ENCODE measurements around the gene B4GALNT2.

DNA sequence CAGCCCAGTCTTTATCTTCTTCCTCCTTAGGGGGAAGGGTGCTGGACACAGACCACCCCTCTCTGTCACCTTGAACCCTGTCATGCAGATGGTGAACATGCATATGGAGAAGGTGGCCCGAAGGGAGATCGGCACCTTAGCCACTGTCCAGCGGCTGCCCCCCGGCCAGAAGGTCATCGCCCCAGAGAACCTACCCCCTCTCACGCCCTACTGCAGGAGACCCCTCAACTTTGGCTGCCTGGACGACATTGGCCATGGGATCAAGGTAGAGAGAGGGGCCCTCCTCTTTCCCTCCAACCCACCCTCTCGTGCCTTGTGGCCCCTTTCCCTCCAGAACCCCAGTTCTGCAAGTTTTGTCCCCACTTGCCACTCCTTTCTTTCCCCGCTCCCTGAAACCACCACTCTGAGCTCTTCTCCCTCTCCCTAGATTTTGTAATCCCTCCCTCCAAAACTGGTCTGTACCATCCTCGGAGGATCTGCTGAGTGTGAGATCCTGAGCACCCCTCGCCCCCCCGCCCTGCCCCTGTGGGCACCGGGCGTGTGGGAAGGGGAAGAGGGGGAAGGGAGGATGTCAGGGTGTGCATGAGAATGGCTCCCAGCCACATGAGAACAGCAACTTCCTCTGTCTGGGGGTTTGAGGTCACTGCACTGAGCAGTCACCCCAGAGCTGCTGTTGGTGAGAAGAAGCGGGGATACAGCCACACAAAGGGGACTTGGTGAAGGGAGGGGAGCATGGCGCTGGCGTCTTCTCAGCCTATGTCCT is 85.3 kb downstream of the B4GALNT2 start:
- TF ChIP-seq EZH2 (IDR thresholded peaks at IDR 0.05; ENCODE audit: low read length, unreplicated experiment) = no peak
- TF ChIP-seq, protein P1, sequence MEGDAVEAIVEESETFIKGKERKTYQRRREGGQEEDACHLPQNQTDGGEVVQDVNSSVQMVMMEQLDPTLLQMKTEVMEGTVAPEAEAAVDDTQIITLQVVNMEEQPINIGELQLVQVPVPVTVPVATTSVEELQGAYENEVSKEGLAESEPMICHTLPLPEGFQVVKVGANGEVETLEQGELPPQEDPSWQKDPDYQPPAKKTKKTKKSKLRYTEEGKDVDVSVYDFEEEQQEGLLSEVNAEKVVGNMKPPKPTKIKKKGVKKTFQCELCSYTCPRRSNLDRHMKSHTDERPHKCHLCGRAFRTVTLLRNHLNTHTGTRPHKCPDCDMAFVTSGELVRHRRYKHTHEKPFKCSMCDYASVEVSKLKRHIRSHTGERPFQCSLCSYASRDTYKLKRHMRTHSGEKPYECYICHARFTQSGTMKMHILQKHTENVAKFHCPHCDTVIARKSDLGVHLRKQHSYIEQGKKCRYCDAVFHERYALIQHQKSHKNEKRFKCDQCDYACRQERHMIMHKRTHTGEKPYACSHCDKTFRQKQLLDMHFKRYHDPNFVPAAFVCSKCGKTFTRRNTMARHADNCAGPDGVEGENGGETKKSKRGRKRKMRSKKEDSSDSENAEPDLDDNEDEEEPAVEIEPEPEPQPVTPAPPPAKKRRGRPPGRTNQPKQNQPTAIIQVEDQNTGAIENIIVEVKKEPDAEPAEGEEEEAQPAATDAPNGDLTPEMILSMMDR (conservative IDR thresholded peaks at IDR 0.05; ENCODE audit: low read depth, low read length) = no peak

Data from PC-3 (cell line).